K562 (cell line): ENCODE results near the gene ULK3. TPM values are rescaled to one million over a fixed set of nuclear protein-coding genes. Genes with fewer than 3 reads are reported as not detected.

ENCODE experiments used
- ATAC-seq: fragments of 200-7000 bp; cut with Tn5 transposase; 3 replicates; pipeline ENCODE4 v1.9.1; 2020; ENCODE audit warnings: moderate library complexity
- BruUV-seq: library from RNA; stranded (reverse); fragments of 400-500 nt; replicated peaks from 2 replicates; lab custom pipeline; 2021; lab: Mats Ljungman, UMichigan
- CTCF ChIA-PET: fragments of 300-600 bp; formaldehyde crosslinking; extraction: SDS; loops from one replicate; lab custom pipeline; 2021; ENCODE audit warnings: low intra/inter-chr PET ratio; lab: Yijun Ruan, JAX
- POLR2A ChIA-PET: fragments of 300-600, 350-650 bp; sonication (Branson Sonifier 250); formaldehyde crosslinking; extraction: SDS; loops from one replicate; lab custom pipeline; 2021; ENCODE audit warnings: antibody characterized with exemption, inconsistent platforms; lab: Yijun Ruan, JAX
- DNase-seq, 4 experiments: peaks; one replicate each; pipeline versions ENCODE4 v3.0.0 to v3.0.0-alpha.2; 2011 to 2018; ENCODE audit warnings: low spot score in 3 of 4, mixed read lengths in 3 of 4; ENCODE audit errors: extremely low read depth in 1 of 4
- FAIRE-seq: peaks from 2 replicates; lab custom pipeline; 2011; peaks lifted over from hg19 to GRCh38; lab: Jason Lieb, UNC
- H2AFZ ChIP-seq: 2 replicates; pipeline ENCODE4 v1.6.0; 2011; ENCODE audit warnings: low read depth, low read length, control low read depth, inconsistent platforms
- H3K27ac ChIP-seq: fragments of 200-600 bp; 3 replicates; pipeline ENCODE4 v1.8.0; 2011; ENCODE audit warnings: low read depth, mild to moderate bottlenecking, control low read depth, inconsistent platforms, low read length, moderate library complexity, mixed read lengths; ENCODE audit errors: extremely low read depth
- H3K27me3 ChIP-seq, 2 experiments: fragments of 300-600 bp in 1 of 2; 2 replicates in 1 of 2; 3 replicates in 1 of 2; pipeline versions ENCODE4 v1.6.0 to v1.8.0; 2011; ENCODE audit warnings: inconsistent platforms in 2 of 2, low read length in 2 of 2, mild to moderate bottlenecking in 1 of 2, mixed read lengths in 1 of 2, moderate library complexity in 1 of 2; ENCODE audit not compliant: control insufficient read depth in 2 of 2, insufficient read depth in 2 of 2
- H3K36me3 ChIP-seq: fragments of 300-600 bp; 3 replicates; pipeline ENCODE4 v1.8.0; 2011; ENCODE audit warnings: mild to moderate bottlenecking, low read length, inconsistent platforms; ENCODE audit not compliant: control insufficient read depth, insufficient read depth
- H3K4me1 ChIP-seq, 2 experiments: fragments of 200-600 bp in 1 of 2; replicated peaks in 1 of 2; 2 replicates in 1 of 2; 3 replicates in 1 of 2; pipeline versions ENCODE4 v1.5.1 to v1.8.0; 2011; ENCODE audit warnings: inconsistent platforms in 2 of 2, low read length in 2 of 2, mild to moderate bottlenecking in 1 of 2, mixed read lengths in 1 of 2, moderate library complexity in 1 of 2; ENCODE audit not compliant: control insufficient read depth in 2 of 2, insufficient read depth in 2 of 2
- H3K4me2 ChIP-seq: 2 replicates; pipeline ENCODE4 v1.6.1; 2011; ENCODE audit warnings: low read length, control low read depth, inconsistent platforms, mixed read lengths; ENCODE audit not compliant: insufficient read depth
- H3K4me3 ChIP-seq: fragments of 200-600 bp; sonication (generic), shearing (Covaris generic); 2 replicates; pipeline ENCODE4 v1.5.1; 2016; ENCODE audit warnings: control low read depth, inconsistent platforms
- H3K79me2 ChIP-seq: fragments of 200-600 bp; 3 replicates; pipeline ENCODE4 v1.8.0; 2011; ENCODE audit warnings: low read length, inconsistent platforms; ENCODE audit not compliant: control insufficient read depth, insufficient read depth
- H3K9ac ChIP-seq, 2 experiments: 2 replicates each; pipeline versions ENCODE4 v1.6.0 to v1.6.1; 2011; ENCODE audit warnings: low read depth in 2 of 2, low read length in 2 of 2, control low read depth in 1 of 2, inconsistent platforms in 1 of 2, mild to moderate bottlenecking in 1 of 2, mixed read lengths in 1 of 2; ENCODE audit not compliant: insufficient read depth in 1 of 2
- H3K9me1 ChIP-seq: one replicate; pipeline ENCODE4 v1.6.0; 2011; ENCODE audit warnings: inconsistent platforms, mild to moderate bottlenecking, low read length, moderate library complexity; ENCODE audit not compliant: control insufficient read depth, insufficient read depth
- H3K9me3 ChIP-seq: replicated peaks from 2 replicates; pipeline ENCODE4 v1.5.1; 2011; ENCODE audit warnings: low read depth, low read length, inconsistent platforms; ENCODE audit not compliant: control insufficient read depth, insufficient read depth
- H4K20me1 ChIP-seq: replicated peaks from 2 replicates; pipeline ENCODE4 v1.6.1; 2011; ENCODE audit warnings: low read length, inconsistent platforms, mixed read lengths; ENCODE audit not compliant: control insufficient read depth, insufficient read depth
- C11orf30 ChIP-seq: fragments of 450-650 bp; IDR thresholded peaks from 2 replicates; pipeline ENCODE4 v1.6.1; 2016; ENCODE audit warnings: low read depth, mild to moderate bottlenecking
- HMGN3 ChIP-seq: IDR thresholded peaks from 2 replicates; pipeline ENCODE4 v1.6.1; 2011; ENCODE audit warnings: borderline replicate concordance, low read depth, mild to moderate bottlenecking, mixed read lengths, low read length; ENCODE audit not compliant: insufficient read length; ENCODE audit errors: extremely low read depth
- MAFG ChIP-seq: fragments of 450-650 bp; conservative IDR thresholded peaks from 2 replicates; pipeline ENCODE4 v1.6.1; 2016; ENCODE audit warnings: missing genetic modification characterization, missing compliant biosample characterization
- NFYB ChIP-seq: IDR thresholded peaks from 2 replicates; pipeline ENCODE4 v1.6.1; 2011; ENCODE audit warnings: mild to moderate bottlenecking, moderate library complexity; ENCODE audit not compliant: insufficient read length; ENCODE audit errors: extremely low read depth
- ZNF316 ChIP-seq: fragments of 450-650 bp; IDR thresholded peaks from 2 replicates; pipeline ENCODE4 v1.6.1; 2016
- WGBS: fragments of 100-300 bp; shearing (Covaris generic); methylation state at CpG from one replicate; pipeline ENCODE4 v1.1.6; 2016; ENCODE audit warnings: low coverage, mixed read lengths; ENCODE audit not compliant: insufficient coverage; ENCODE audit errors: missing lambda C conversion rate; 5-methylcytosine and 5-hydroxymethylcytosine counted together
- in situ Hi-C: fragments of 300-500 bp; cut with MboI; formaldehyde crosslinking; loops from 4 replicates; pipeline ENCODE4 v1.15.0; 2018; ENCODE audit warnings: inconsistent platforms, mixed read lengths
- intact Hi-C: fragments of 100-400 bp; cut with micrococcal nuclease; formaldehyde crosslinking; loops from 2 replicates; pipeline ENCODE4 v1.14.2; 2022
- polyA plus RNA-seq, 8 experiments: library from polyadenylated mRNA; depleted of rRNA in 4 of 8; stranded (reverse) in 5 of 8; unstranded in 3 of 8; fragments of >200 nt; fragmentation: Nextera tagmentation in 2 of 8; fragmentation: Illumina TruSeq in 1 of 8; extraction: Ambion mirVana in 2 of 8; extraction: Trizol in 1 of 8; gene quantifications; 2 replicates each; pipeline versions ENCODE4 v1.2.1 to v1.2.3, GENCODE V29; 2011 to 2014; ENCODE audit warnings: inconsistent platforms in 1 of 8, missing spikeins in 1 of 8
- total RNA-seq, 7 experiments: library from RNA; depleted of rRNA in 6 of 7; stranded (reverse); fragments of >200 nt in 6 of 7; fragmentation: Illumina TruSeq in 2 of 7; extraction: Trizol in 2 of 7; gene quantifications; 2 replicates each; pipeline versions ENCODE4 v1.2.1 to v1.2.3, GENCODE V29; 2011 to 2021; ENCODE audit warnings: low replicate concordance in 1 of 7

ULK3 gene
- total and polyA plus RNA-seq, 9 of the 15 experiments (the other 6 are each of a cell fraction or from before 2014, with no cell fraction given): 0.68 to 68.0 (median 34.9) TPM

DNA sequence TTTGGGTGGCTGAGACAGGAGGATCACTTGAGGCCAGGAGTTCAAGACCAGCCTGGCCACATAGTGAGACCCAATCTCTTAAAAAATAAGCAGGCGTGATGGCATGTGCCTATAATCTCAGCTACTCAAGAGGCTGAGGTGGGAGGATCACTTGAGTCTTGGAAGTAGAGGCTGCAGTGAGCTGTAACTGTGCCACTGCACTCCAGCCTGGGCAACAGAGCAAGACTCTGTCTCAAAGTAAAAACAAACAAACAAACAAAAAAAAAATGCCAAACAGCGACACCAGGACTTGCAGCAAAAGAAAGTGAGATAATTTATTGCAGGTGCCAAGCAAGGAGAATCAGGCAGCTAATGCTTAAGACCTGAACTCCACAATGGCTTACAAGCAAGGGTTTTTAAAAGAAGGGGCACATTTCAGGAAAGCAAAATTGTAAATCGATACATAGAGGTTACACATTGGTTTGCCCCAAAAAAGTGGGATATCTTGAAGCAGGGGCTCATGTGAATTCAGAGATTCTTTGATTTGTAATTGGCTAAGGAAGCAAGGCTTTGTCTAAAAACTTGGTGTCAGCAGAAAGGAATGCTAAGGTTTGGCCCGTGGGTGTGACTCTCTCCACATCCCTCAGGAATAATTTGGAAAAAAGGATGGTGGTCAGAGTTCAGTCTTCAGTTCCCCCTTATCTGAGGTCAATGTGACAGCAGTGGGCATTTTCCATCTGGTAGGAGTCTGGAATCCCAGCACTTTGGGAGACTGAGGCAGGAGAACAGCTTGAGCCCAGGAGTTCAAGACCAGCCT, 41.7 kb upstream of the ULK3 start:
- ATAC-seq (no peak), DNase-seq (no peak)
- Histone ChIP-seq H3K36me3 (no peaks in the 10 kb centered on the region), H3K9me1 (no peaks in the 10 kb centered on the region), H3K4me3 (no peak overlapping the region), H4K20me1 (no peaks in the 10 kb centered on the region), H3K4me2 (no peak overlapping the region), H3K9ac (no peak overlapping the region), H3K4me1 (peaks cover 18 to 26% of the 10 kb centered on the region in 2 experiments; a peak in 4 of 5 replicates), H3K27me3 (no peaks in the 10 kb centered on the region)
- WGBS: 34% methylated on average over 4 of the region's 4 CpGs
- CTCF ChIA-PET: no interaction called here
- TF ChIP-seq MAFG (tag) (0 out of 2 replicates have a peak, but pooled peaks have one; percentile 19), NFYB (no peak), ZNF316 (peak; percentile 75), C11orf30 (peak; percentile 61; the same call in 1 of the 2 replicates), HMGN3 (no peak)
- TF ChIP-seq, all 486 proteins: peak for 3
- POLR2A ChIA-PET: no interaction called here
- in situ Hi-C loops: no loop called here
- FAIRE-seq: no peak
- Histone ChIP-seq H3K27ac (no peak overlapping the region), H3K79me2 (peaks cover 9% of the 10 kb centered on the region; the same call in 1 of the 3 replicates), H2AFZ (no peak overlapping the region), H3K9me3 (peaks cover 6% of the 10 kb centered on the region; the same call in 1 of the 2 replicates)
- BruUV-seq: no TSS peak
- intact Hi-C loops: no loop called here
